ENCODE data around the gene RPS21. TPM values are rescaled to one million over a fixed set of nuclear protein-coding genes. Genes with fewer than 3 reads are reported as not detected.

RPS21 gene
- total and polyA plus RNA-seq, 10 donors: 1,168 to 11,722 (median 3,328) TPM

DNA sequence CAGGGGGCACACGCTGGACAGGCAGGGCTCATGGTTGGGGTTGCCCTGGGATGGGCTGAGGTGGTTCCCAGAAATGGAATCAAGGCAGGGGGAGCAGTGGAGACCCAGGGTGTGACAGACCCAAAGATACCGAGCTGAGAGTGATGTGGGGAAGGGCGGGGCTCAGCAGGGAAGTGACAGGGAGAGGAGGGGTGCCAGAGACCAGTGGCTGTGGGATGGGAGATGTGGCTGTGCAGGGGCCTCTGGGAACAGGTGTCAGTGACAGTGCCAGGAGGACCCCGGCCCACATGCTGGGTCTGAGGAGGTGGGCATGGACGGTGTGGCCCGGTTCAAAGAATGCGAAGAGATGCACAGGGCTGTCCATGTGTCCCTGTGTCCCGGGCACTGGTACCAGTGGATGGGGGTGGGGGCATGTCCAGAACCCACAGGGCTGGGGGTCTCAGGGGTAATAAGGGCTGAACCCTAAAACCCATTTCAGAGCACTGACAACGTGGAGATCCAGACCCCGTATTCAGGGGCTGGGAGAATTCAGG lies 19.1 kb downstream of the RPS21 start:
- Histone ChIP-seq H3K27ac (peak overlapping the region in 2 of 8 donors; percentile 69 to 80), H3K4me3 (peak overlapping the region in 7 of 8 donors; percentile 34 to 82 (median 55)), H3K27me3 (replicated peaks in 1 of 7) (no peaks in the 10 kb centered on the region), H3K9me3 (no peaks in the 10 kb centered on the region), H3K4me1 (peaks cover 24 to 71% (median 48%) of the 10 kb centered on the region in 6 donors), H3K36me3 (peaks cover 0 to 25% (median 0%) of the 10 kb centered on the region in 6 donors)
- DNase-seq: no peak
- TF ChIP-seq, protein P1, sequence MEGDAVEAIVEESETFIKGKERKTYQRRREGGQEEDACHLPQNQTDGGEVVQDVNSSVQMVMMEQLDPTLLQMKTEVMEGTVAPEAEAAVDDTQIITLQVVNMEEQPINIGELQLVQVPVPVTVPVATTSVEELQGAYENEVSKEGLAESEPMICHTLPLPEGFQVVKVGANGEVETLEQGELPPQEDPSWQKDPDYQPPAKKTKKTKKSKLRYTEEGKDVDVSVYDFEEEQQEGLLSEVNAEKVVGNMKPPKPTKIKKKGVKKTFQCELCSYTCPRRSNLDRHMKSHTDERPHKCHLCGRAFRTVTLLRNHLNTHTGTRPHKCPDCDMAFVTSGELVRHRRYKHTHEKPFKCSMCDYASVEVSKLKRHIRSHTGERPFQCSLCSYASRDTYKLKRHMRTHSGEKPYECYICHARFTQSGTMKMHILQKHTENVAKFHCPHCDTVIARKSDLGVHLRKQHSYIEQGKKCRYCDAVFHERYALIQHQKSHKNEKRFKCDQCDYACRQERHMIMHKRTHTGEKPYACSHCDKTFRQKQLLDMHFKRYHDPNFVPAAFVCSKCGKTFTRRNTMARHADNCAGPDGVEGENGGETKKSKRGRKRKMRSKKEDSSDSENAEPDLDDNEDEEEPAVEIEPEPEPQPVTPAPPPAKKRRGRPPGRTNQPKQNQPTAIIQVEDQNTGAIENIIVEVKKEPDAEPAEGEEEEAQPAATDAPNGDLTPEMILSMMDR (IDR thresholded peaks at IDR 0.05 in 8 of 11, conservative IDR thresholded peaks at IDR 0.05 in 3 of 11): no peak
- TF ChIP-seq POLR2AphosphoS5 (IDR thresholded peaks at IDR 0.05): no peak
- TF ChIP-seq POLR2A (IDR thresholded peaks at IDR 0.05): no peak
- intact Hi-C loops (cut with DNase I; ENCODE audit: low total_unique reads): no loop called here
- WGBS, 5 donors: 64 to 70% (median 65%) methylated on average over 10 of the region's 10 CpGs

DNA sequence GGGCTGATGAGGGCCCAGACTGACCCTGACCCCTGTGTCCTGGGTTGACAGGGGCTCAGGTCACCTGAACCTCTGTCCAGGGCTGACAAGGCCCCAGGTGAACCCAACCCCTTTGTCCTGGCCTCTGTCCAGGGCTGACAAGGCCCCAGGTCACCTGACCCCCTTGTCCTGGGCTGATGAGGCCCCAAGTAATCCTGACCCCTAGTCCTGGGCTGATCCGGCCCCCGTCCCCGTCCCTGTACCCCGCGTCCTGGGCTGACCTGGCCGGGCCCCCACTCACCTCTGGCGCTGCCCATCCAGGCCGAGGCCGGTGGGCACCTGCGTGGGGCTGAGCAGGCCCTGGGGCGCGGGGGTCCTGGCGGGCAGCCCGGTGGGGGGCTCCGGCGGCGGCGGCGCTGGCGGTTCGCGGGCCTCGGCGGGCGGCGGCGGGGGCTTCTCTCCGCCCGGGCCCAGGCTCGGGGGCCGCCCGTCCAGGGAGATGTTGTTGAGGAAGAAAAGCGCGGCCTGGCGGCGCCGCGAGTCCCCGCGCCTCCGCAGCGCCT lies 19.8 kb downstream of the RPS21 start:
- H3K4me3 ChIP-seq: peak overlapping the region; percentile 34 to 82 (median 51)
- TF ChIP-seq, protein P1 (IDR thresholded peaks at IDR 0.05 in 8 of 11, conservative IDR thresholded peaks at IDR 0.05 in 3 of 11): no peak
- no peak for TF ChIP-seq POLR2A (IDR thresholded peaks at IDR 0.05)
- TF ChIP-seq POLR2AphosphoS5 (IDR thresholded peaks at IDR 0.05): no peak
- H3K36me3 ChIP-seq: peaks cover 0 to 18% (median 0%) of the 10 kb centered on the region in 6 donors
- WGBS, 5 donors: 0 to 2% (median 1%) methylated on average over 3 to 42 of the region's 42 CpGs
- intact Hi-C loops (cut with DNase I; ENCODE audit: low total_unique reads): no loop called here
- DNase-seq: peak; percentile 89
- H3K27ac ChIP-seq: peak overlapping the region in 4 of 8 donors; percentile 8 to 85 (median 74)
- no peaks in the 10 kb centered on the region for H3K27me3 ChIP-seq (replicated peaks in 1 of 7)
- no peaks in the 10 kb centered on the region for H3K9me3 ChIP-seq
- peaks cover 24 to 73% (median 50%) of the 10 kb centered on the region in 6 donors for H3K4me1 ChIP-seq

DNA sequence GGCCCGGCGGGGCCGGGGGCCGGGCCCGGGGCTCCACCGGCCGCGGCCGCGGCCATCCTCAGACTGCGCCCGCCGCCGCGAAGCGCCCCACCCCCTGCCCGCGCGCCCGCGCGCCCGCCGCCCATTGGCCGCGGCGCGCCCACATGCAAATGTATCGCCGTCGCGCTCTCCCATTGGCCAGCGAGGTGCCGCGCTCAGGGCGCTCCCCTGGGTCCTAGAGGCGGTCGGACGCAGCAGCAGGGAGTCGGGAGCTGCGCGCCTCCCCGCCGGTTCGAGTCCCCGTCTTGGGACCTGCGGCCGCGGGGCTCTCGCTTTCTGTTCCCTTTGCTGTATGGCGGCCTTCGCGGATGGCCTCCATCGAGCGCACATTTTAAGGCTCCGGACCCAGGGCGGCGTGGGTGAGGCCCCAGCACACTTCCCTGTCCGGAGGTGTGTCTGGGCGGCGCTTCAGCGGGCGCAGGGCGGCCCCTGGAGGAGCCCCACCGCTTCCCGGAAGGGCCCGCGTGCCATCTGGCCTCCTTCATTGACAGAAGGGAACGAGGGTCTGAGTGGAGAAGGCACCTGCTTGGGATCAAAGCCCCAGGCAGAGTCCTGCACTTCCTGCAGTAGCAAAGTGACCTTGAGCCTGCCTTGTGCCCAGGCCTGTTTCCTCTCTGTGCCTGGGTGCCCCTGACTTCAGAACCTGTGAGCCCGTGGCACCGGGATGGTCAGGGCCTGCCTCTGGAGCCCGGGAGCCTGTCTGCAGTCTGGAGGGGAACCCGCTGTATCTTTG lies 20.5 kb downstream of the RPS21 start, which contains the start of gene CABLES2:
TSS of gene CABLES2 (minus strand) at position 65 of the 772 bp plus-strand sequence. CDS start at position 56, 9 bp downstream.
- Histone ChIP-seq H3K9me3 (no peaks in the 10 kb centered on the region), H3K36me3 (peaks cover 0 to 11% (median 0%) of the 10 kb centered on the region in 6 donors), H3K4me3 (peak within 1 kb of the TSS; percentile 42 to 82 (median 54)), H3K4me1 (peaks cover 24 to 67% (median 50%) of the 10 kb centered on the region in 6 donors), H3K27ac (peak within 1 kb of the TSS in 7 of 8 donors; percentile 32 to 87 (median 77)), H3K27me3 (replicated peaks in 1 of 7) (no peaks in the 10 kb centered on the region)
- intact Hi-C loops (cut with DNase I; ENCODE audit: low total_unique reads): no loop called here
- TF ChIP-seq POLR2AphosphoS5 (IDR thresholded peaks at IDR 0.05) (peak; percentile 61 to 84 (median 76)), POLR2A (IDR thresholded peaks at IDR 0.05) (no peak)
- TF ChIP-seq, protein P1 (IDR thresholded peaks at IDR 0.05 in 8 of 11, conservative IDR thresholded peaks at IDR 0.05 in 3 of 11): peak in 9 of 11 experiments; percentile 4 to 66 (median 42)
- 4 to 57% (median 6%) methylated on average over 7 to 73 of the region's 73 CpGs for WGBS, 5 donors
- DNase-seq: peak; percentile 97
